HepG2 (cell line): ENCODE measurements around the gene PLXNA4. TPM values are rescaled to one million over a fixed set of nuclear protein-coding genes. Genes with fewer than 3 reads are reported as not detected.

Experiments used
- ATAC-seq: fragments of 200-7000 bp; cut with Tn5 transposase; 3 replicates; pipeline ENCODE4 v1.9.1; 2020; ENCODE audit warnings: mild to moderate bottlenecking, moderate library complexity
- BruUV-seq: library from RNA; stranded (reverse); fragments of 400-500 nt; replicated peaks from 2 replicates; lab custom pipeline; 2021; lab: Mats Ljungman, UMichigan
- CTCF ChIA-PET: fragments of 300-600 bp; formaldehyde crosslinking; extraction: SDS; loops from one replicate; lab custom pipeline; 2021; ENCODE audit warnings: low total read pairs, inconsistent platforms, low intra/inter-chr PET ratio; lab: Yijun Ruan, JAX
- POLR2A ChIA-PET: fragments of 350-600 bp; sonication (Branson Sonifier 250); formaldehyde crosslinking; loops from one replicate; lab custom pipeline; 2020; ENCODE audit warnings: antibody characterized with exemption, inconsistent platforms; lab: Yijun Ruan, JAX
- DNase-seq: peaks from one replicate; pipeline ENCODE4 v3.0.0-alpha.2; 2015; ENCODE audit warnings: low spot score
- FAIRE-seq: peaks from 3 replicates; lab custom pipeline; 2011; peaks lifted over from hg19 to GRCh38; lab: Jason Lieb, UNC
- H2AFZ ChIP-seq: one replicate; pipeline ENCODE4 v1.6.1; 2011; ENCODE audit warnings: low read length, inconsistent platforms
- H3K27ac ChIP-seq: fragments of 300-600 bp; 3 replicates; pipeline ENCODE4 v1.8.0; 2011; ENCODE audit warnings: mixed run types, mild to moderate bottlenecking, mixed read lengths, low read length, inconsistent platforms; ENCODE audit not compliant: insufficient read depth; ENCODE audit errors: extremely low read length
- H3K27me3 ChIP-seq, 2 experiments: fragments of 200-600 bp in 1 of 2; 2 replicates in 1 of 2; 3 replicates in 1 of 2; pipeline versions ENCODE4 v1.6.0 to v1.8.0; 2011; ENCODE audit warnings: low read length in 2 of 2, mild to moderate bottlenecking in 2 of 2, moderate library complexity in 2 of 2, inconsistent platforms in 1 of 2; ENCODE audit not compliant: insufficient read depth in 2 of 2, control insufficient read depth in 1 of 2
- H3K36me3 ChIP-seq, 2 experiments: fragments of 200-600 bp in 1 of 2; replicated peaks in 1 of 2; 2 replicates in 1 of 2; 3 replicates in 1 of 2; pipeline versions ENCODE4 v1.5.1 to v1.8.0; 2011; ENCODE audit warnings: low read length in 2 of 2, inconsistent platforms in 1 of 2; ENCODE audit not compliant: insufficient read depth in 2 of 2, control insufficient read depth in 1 of 2
- H3K4me1 ChIP-seq: 2 replicates; pipeline ENCODE4 v1.5.1; 2012; ENCODE audit warnings: low read length, inconsistent platforms; ENCODE audit not compliant: insufficient read depth
- H3K4me2 ChIP-seq: 2 replicates; pipeline ENCODE4 v1.6.0; 2011; ENCODE audit warnings: low read depth, low read length, inconsistent platforms
- H3K4me3 ChIP-seq, 3 experiments: fragments of 200-600 bp in 1 of 3; sonication (generic), shearing (Covaris generic) in 1 of 3; replicated peaks in 1 of 3; 2 replicates each; pipeline ENCODE4 v1.5.1; 2011 to 2016; ENCODE audit warnings: low read length in 3 of 3, inconsistent platforms in 2 of 3, low read depth in 2 of 3, mild to moderate bottlenecking in 2 of 3, control low read depth in 1 of 3, mixed read lengths in 1 of 3; ENCODE audit not compliant: insufficient read depth in 1 of 3
- H3K79me2 ChIP-seq: one replicate; pipeline ENCODE4 v1.6.1; 2011; ENCODE audit warnings: low read length, inconsistent platforms; ENCODE audit not compliant: insufficient read depth
- H3K9ac ChIP-seq: 2 replicates; pipeline ENCODE4 v1.6.0; 2011; ENCODE audit warnings: mild to moderate bottlenecking, low read depth, low read length, inconsistent platforms; ENCODE audit not compliant: insufficient read depth
- H3K9me3 ChIP-seq: 2 replicates; pipeline ENCODE4 v1.5.1; 2012; ENCODE audit warnings: mild to moderate bottlenecking, low read length
- H4K20me1 ChIP-seq: 2 replicates; pipeline ENCODE4 v1.6.0; 2011; ENCODE audit warnings: inconsistent platforms, mild to moderate bottlenecking, low read length, moderate library complexity; ENCODE audit not compliant: insufficient read depth
- CENPT ChIP-seq: sonication (generic); formaldehyde crosslinking; IDR thresholded peaks from 2 replicates; pipeline ENCODE4 v1.8.0; 2022; ENCODE audit warnings: low read depth, mild to moderate bottlenecking, moderate library complexity, missing genetic modification reagents
- HNF4G ChIP-seq, 2 experiments: sonication (generic) in 1 of 2; formaldehyde crosslinking in 1 of 2; IDR thresholded peaks; 2 replicates each; pipeline versions ENCODE4 v1.4.0 to v1.6.1; 2011 to 2020; ENCODE audit warnings: borderline replicate concordance in 2 of 2, low read depth in 2 of 2, mild to moderate bottlenecking in 2 of 2, low read length in 1 of 2, missing genetic modification reagents in 1 of 2, moderate library complexity in 1 of 2
- HNRNPLL ChIP-seq: fragments of 200-400 bp; formaldehyde crosslinking; IDR thresholded peaks from 2 replicates; pipeline ENCODE4 v1.6.1; 2017; ENCODE audit warnings: mild to moderate bottlenecking, low read depth, low read length; ENCODE audit not compliant: poor library complexity, severe bottlenecking
- IKZF1 ChIP-seq: fragments of 450-650 bp; IDR thresholded peaks from 2 replicates; pipeline ENCODE4 v1.7.1; 2016
- LCORL ChIP-seq, 2 experiments: fragments of 450-650 bp in 1 of 2; sonication (generic) in 1 of 2; formaldehyde crosslinking in 1 of 2; IDR thresholded peaks; 2 replicates each; pipeline versions ENCODE4 v1.5.0 to v1.6.1; 2017 to 2020; ENCODE audit warnings: antibody characterized with exemption in 1 of 2, missing genetic modification reagents in 1 of 2
- MIXL1 ChIP-seq: IDR thresholded peaks from 2 replicates; pipeline ENCODE4 v1.6.1; 2016
- NR2F2 ChIP-seq: IDR thresholded peaks from 2 replicates; pipeline ENCODE4 v1.6.1; 2012; ENCODE audit warnings: low read depth, inconsistent platforms, borderline replicate concordance
- POLR2A ChIP-seq, 2 experiments: IDR thresholded peaks; 2 replicates each; pipeline ENCODE4 v1.6.1; 2011; ENCODE audit warnings: low read depth in 2 of 2, low read length in 2 of 2, mild to moderate bottlenecking in 1 of 2, moderate library complexity in 1 of 2; ENCODE audit not compliant: insufficient read depth in 1 of 2
- SOX6 ChIP-seq, 2 experiments: fragments of 450-650 bp in 1 of 2; sonication (generic) in 1 of 2; formaldehyde crosslinking in 1 of 2; IDR thresholded peaks; 2 replicates each; pipeline versions ENCODE4 v1.4.0 to v1.6.1; 2017 to 2020; ENCODE audit warnings: antibody characterized with exemption in 1 of 2, mild to moderate bottlenecking in 1 of 2, missing genetic modification reagents in 1 of 2
- SP1 ChIP-seq, 2 experiments: fragments of 450-650 bp in 1 of 2; sonication (generic) in 1 of 2; formaldehyde crosslinking in 1 of 2; IDR thresholded peaks; 2 replicates each; pipeline versions ENCODE4 v1.4.0 to v1.6.1; 2016 to 2020; ENCODE audit warnings: missing genetic modification reagents in 1 of 2
- ZBTB43 ChIP-seq: sonication (generic); formaldehyde crosslinking; conservative IDR thresholded peaks from 2 replicates; pipeline ENCODE4 v1.4.0; 2020; ENCODE audit warnings: missing genetic modification reagents
- ZNF318 ChIP-seq: sonication (generic); formaldehyde crosslinking; IDR thresholded peaks from 2 replicates; pipeline ENCODE4 v1.4.0; 2020; ENCODE audit warnings: mild to moderate bottlenecking, missing genetic modification reagents
- ZNF549 ChIP-seq: sonication (generic); formaldehyde crosslinking; IDR thresholded peaks from 2 replicates; pipeline ENCODE4 v1.5.0; 2020; ENCODE audit warnings: missing genetic modification reagents
- WGBS: methylation state at CpG from one replicate; pipeline ENCODE4 v1.1.6; 2017; ENCODE audit warnings: low lambda C conversion rate; 5-methylcytosine and 5-hydroxymethylcytosine counted together
- in situ Hi-C: cut with HindIII; loops from 2 replicates; pipeline ENCODE4 v1.10.0; 2017; ENCODE audit warnings: low pct_unique_long_range_greater_than_20kb; ENCODE audit not compliant: extremely low pct_ligation_motif_present
- intact Hi-C: fragments of 100-400 bp; cut with micrococcal nuclease; formaldehyde crosslinking; loops from one replicate; pipeline ENCODE4 v1.10.0; 2022; ENCODE audit not compliant: unreplicated experiment
- polyA plus RNA-seq, 8 experiments: library from polyadenylated mRNA; depleted of rRNA in 3 of 8; stranded (reverse) in 7 of 8; unstranded in 1 of 8; fragments of >200 nt; fragmentation: Illumina TruSeq in 4 of 8; extraction: Trizol in 4 of 8; gene quantifications; 2 replicates each; pipeline versions ENCODE4 v1.2.1 to v1.2.3, GENCODE V29; 2011 to 2016; ENCODE audit warnings: low read depth in 4 of 8, missing spikeins in 1 of 8, mixed read lengths in 1 of 8; ENCODE audit not compliant: insufficient read depth in 1 of 8
- total RNA-seq, 5 experiments: library from RNA; depleted of rRNA; stranded (reverse); fragments of >200 nt; fragmentation: Illumina TruSeq; extraction: Trizol; gene quantifications; 2 replicates each; pipeline ENCODE4 v1.2.3, GENCODE V29; 2016; ENCODE audit warnings: low read depth in 1 of 5

The PLXNA4 gene
- total and polyA plus RNA-seq, 2 of the 13 experiments (the other 11 are each of a cell fraction or from before 2014, with no cell fraction given): 0.01 to 0.04 TPM

- DNase-seq: no peak
- WGBS: 6% methylated on average over 3 of the region's 3 CpGs
- CTCF ChIA-PET: no interaction called here
These were observed 300.0 kb downstream of the PLXNA4 start for GRCh38 chr7:132276234-132276630.

More at GRCh38 chr7:132276234-132276630, 300.0 kb downstream of the PLXNA4 start:
- no peak overlapping the region for H3K4me2 ChIP-seq
- ATAC-seq (no peak), FAIRE-seq (no peak)
- POLR2A ChIA-PET: no interaction called here
- H3K9ac ChIP-seq: no peak overlapping the region
- BruUV-seq: no TSS peak
- H3K27me3 ChIP-seq: peaks cover 0 to 10% of the 10 kb centered on the region in 2 experiments; a peak in 2 of 5 replicates
- no peaks in the 10 kb centered on the region for H4K20me1 ChIP-seq
- no peaks in the 10 kb centered on the region for H3K4me1 ChIP-seq
- intact Hi-C loops (no loop called here), in situ Hi-C loops (no loop called here)
- H3K4me3 ChIP-seq: no peak overlapping the region
- no peaks in the 10 kb centered on the region for H3K79me2 ChIP-seq
- no peak overlapping the region for H2AFZ ChIP-seq
- TF ChIP-seq HNF4G (IDR thresholded peaks at IDR 0.05; ENCODE audit: borderline replicate concordance, low read depth, low read length): no peak
- no peak for TF ChIP-seq HNF4G (CRISPR knock-in tag; IDR thresholded peaks at IDR 0.05; ENCODE audit: borderline replicate concordance, low read depth)
- no peak for TF ChIP-seq SP1 (IDR thresholded peaks at IDR 0.05)
- no peak for TF ChIP-seq SP1 (CRISPR knock-in tag; IDR thresholded peaks at IDR 0.05)
- no peak for TF ChIP-seq IKZF1
- no peak for TF ChIP-seq LCORL (IDR thresholded peaks at IDR 0.05)
- TF ChIP-seq LCORL (CRISPR knock-in tag; IDR thresholded peaks at IDR 0.05): no peak
- TF ChIP-seq POLR2A (IDR thresholded peaks at IDR 0.05; ENCODE audit: insufficient read depth in 1 of 2, low read depth in 2 of 2, low read length in 2 of 2): no peak
- TF ChIP-seq CENPT (CRISPR knock-in tag): no peak
- no peak for TF ChIP-seq MIXL1 (CRISPR knock-in tag)
- no peak for TF ChIP-seq ZNF318 (CRISPR knock-in tag)
- TF ChIP-seq ZNF549 (CRISPR knock-in tag): no peak
- TF ChIP-seq SOX6 (IDR thresholded peaks at IDR 0.05): no peak
- no peak for TF ChIP-seq SOX6 (CRISPR knock-in tag; IDR thresholded peaks at IDR 0.05)
- no peak for TF ChIP-seq HNRNPLL
- TF ChIP-seq NR2F2: no peak
- TF ChIP-seq ZBTB43 (CRISPR knock-in tag): no peak
- H3K27ac ChIP-seq: no peak overlapping the region
- no peaks in the 10 kb centered on the region for H3K9me3 ChIP-seq
- H3K36me3 ChIP-seq: no peaks in the 10 kb centered on the region
